ENCODE measurements around the gene TTC39B.
"Not testable (repeated sequence)": the region's sequence is repeated elsewhere in the genome, so short reads cannot be mapped to it uniquely, and the experiment has no call there.

TTC39B gene

DNA sequence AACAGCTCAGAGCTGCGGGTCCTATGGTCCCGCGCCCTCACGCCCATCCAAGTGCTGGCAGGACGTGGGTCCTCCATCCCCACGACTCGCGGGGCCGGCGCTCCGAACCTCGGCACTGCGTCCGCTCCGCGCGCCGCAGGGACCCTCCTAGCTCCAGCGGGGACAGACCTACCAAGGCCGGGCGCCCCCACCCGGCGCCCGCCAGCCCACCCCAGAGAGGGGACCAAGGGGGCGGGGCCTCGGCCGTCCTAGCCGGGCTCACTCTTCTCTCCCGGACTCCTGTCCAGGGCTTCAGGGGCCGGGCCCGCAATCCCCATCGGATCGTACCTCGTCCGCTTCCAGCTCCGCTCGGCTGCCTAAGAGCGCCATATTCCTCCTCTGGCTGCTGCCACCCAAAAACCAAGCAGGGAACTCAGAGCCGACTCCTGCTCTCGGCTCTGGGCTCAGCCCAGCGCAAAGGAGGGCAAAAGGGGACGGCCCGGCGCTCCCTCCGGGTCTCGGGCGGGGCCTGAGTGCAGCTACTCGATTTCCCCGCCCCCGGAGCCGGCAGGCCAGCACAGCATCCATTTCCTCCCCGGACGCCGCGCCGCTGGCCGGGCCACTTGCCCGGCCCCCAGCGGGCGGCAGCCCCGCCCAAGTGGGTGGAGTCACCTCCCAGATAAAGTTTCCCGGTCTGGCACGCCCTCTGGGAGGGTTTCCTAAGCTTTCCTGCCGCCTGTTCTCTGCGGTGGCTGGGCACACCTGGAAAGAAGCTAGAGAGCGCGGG, at the start of gene TTC39B:
Gene TTC39B, minus strand, starts transcription at position 460 of the 766 bp plus-strand sequence. Its CDS starts 91 bp downstream, at position 369.
- ATAC-seq, result peak; percentile 95
- H3K27ac Mint-ChIP-seq, result peak within 1 kb of the TSS; percentile 91
- H3K4me3 Mint-ChIP-seq, result peak within 1 kb of the TSS; percentile 100
- H3K4me1 Mint-ChIP-seq, result peaks cover 32% of the 10 kb centered on the region
- H3K9me3 Mint-ChIP-seq, result no peaks in the 10 kb centered on the region
- no peaks in the 10 kb centered on the region for H3K27me3 Mint-ChIP-seq
- H3K36me3 Mint-ChIP-seq, result no peaks in the 10 kb centered on the region

GRCh38 chr9:15355669-15356068, 48.7 kb upstream of the TTC39B start:
- Mint-ChIP-seq H3K4me3 (no peak overlapping the region), H3K9me3 (no peaks in the 10 kb centered on the region), H3K27me3 (no peaks in the 10 kb centered on the region), H3K27ac (no peak overlapping the region), H3K36me3 (no peaks in the 10 kb centered on the region), H3K4me1 (peaks cover 8% of the 10 kb centered on the region)
- no peak for ATAC-seq

DNA sequence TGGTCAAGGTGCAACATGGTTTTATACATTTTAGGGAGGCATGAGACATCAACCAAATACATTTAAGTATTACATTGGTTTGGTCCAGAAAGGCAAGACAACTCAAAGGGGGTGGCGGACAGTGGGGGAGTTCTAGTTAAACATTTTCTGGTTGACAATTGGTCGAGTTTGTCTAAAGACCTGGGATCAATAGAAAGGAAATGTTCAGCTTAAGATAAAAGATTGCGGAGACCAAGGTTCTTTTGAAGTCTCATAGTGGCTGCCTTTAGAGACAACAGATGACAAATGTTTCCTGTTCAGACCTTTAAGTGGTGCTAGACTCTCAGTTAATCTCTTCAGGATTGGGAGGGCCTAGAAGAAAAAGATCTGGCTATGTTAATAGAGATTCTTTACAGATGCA, 47.7 kb upstream of the TTC39B start:
- peaks cover 8% of the 10 kb centered on the region for H3K4me1 Mint-ChIP-seq

DNA sequence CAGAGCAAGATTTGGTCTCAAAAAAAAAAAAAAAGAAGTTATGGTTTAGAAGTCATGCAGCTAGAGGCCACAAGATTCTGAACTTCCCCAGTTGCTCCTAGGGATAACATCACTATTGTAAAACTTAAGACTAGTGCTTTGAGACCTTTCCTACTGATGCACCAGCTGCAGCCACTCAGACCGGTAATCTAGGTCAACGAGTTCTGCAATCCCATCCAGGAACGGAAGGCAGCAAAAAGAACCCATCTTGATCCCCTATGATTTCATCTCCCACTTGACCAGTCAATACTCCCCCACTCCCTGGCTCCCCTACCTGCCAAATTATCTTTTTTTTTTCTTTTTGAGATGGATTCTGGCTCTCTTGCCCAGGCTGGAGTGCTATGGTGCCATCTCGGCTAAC, 46.9 kb upstream of the TTC39B start:
- no peaks in the 10 kb centered on the region for H3K9me3 Mint-ChIP-seq
- no peak overlapping the region for H3K27ac Mint-ChIP-seq
- no peaks in the 10 kb centered on the region for H3K27me3 Mint-ChIP-seq
- no peak for ATAC-seq
- H3K36me3 Mint-ChIP-seq, result no peaks in the 10 kb centered on the region
- H3K4me3 Mint-ChIP-seq, result no peak overlapping the region
- peaks cover 8% of the 10 kb centered on the region for H3K4me1 Mint-ChIP-seq

More for the DNA sequence above, 47.7 kb upstream of the TTC39B start:
- Mint-ChIP-seq H3K36me3 (no peaks in the 10 kb centered on the region), H3K27ac (no peak overlapping the region), H3K27me3 (no peaks in the 10 kb centered on the region), H3K9me3 (no peaks in the 10 kb centered on the region), H3K4me3 (no peak overlapping the region)
- no peak for ATAC-seq

DNA sequence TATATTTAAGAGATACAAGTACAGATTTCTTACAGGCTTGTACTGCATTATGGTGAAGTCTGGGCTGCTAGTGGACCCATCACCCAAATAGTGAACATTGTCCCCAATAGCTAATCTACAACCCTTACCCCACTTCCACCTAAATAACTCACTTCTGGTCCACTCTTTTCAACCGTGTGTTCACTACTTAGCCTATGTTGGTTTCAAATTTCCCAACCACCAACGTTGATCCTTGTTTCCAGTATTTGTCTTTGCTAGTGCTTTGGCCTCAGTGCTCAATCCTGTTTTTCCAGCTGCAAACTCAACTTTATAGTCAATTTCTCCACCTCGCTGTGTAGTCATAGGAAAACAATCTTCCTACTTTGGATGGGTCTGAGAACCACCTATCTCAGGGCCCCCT, 45.3 kb upstream of the TTC39B start:
- no peaks in the 10 kb centered on the region for H3K9me3 Mint-ChIP-seq
- no peaks in the 10 kb centered on the region for H3K36me3 Mint-ChIP-seq
- H3K4me3 Mint-ChIP-seq, result no peak overlapping the region
- ATAC-seq, result no peak
- no peaks in the 10 kb centered on the region for H3K27me3 Mint-ChIP-seq
- no peak overlapping the region for H3K27ac Mint-ChIP-seq
- peaks cover 5% of the 10 kb centered on the region for H3K4me1 Mint-ChIP-seq

- Mint-ChIP-seq H3K27me3 (no peaks in the 10 kb centered on the region), H3K4me1 (no peaks in the 10 kb centered on the region), H3K4me3 (no peak overlapping the region), H3K36me3 (no peaks in the 10 kb centered on the region), H3K9me3 (no peaks in the 10 kb centered on the region), H3K27ac (no peak overlapping the region)
- no peak for ATAC-seq
Measured at GRCh38 chr9:15349892-15350761, 43.1 kb upstream of the TTC39B start.

GRCh38 chr9:15346837-15347236, 39.8 kb upstream of the TTC39B start:
- Mint-ChIP-seq H3K27ac (no peak overlapping the region), H3K4me1 (no peaks in the 10 kb centered on the region), H3K4me3 (no peak overlapping the region), H3K9me3 (no peaks in the 10 kb centered on the region), H3K36me3 (no peaks in the 10 kb centered on the region), H3K27me3 (peaks cover 11% of the 10 kb centered on the region)
- ATAC-seq, result no peak

DNA sequence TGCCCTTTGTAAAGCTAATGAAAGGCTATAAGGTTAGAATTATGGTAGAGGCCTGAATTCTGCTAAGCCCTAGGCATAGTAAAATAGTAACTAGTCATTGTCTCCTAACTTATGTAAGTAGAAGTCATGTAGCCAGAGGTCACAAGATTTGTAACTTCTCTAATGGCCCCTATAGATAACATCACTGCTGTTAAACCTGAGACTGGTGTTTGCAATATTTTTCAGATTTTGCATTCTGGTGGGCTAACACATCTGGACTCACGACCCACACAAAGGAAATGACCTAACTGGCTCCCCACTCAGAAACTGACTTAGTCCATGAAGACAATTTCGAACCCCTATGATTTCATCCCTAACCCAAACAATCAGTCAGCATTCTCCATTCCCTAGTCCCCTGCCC, 37.2 kb upstream of the TTC39B start:
- no peaks in the 10 kb centered on the region for H3K4me1 Mint-ChIP-seq
- no peaks in the 10 kb centered on the region for H3K36me3 Mint-ChIP-seq
- H3K27ac Mint-ChIP-seq, result no peak overlapping the region
- peaks cover 20% of the 10 kb centered on the region for H3K27me3 Mint-ChIP-seq
- no peak overlapping the region for H3K4me3 Mint-ChIP-seq
- ATAC-seq, result no peak
- H3K9me3 Mint-ChIP-seq, result peaks cover 3% of the 10 kb centered on the region

GRCh38 chr9:15333376-15333881, 26.4 kb upstream of the TTC39B start:
- Mint-ChIP-seq H3K9me3 (no peaks in the 10 kb centered on the region), H3K36me3 (no peaks in the 10 kb centered on the region), H3K4me3 (no peak overlapping the region), H3K27ac (no peak overlapping the region), H3K4me1 (no peaks in the 10 kb centered on the region), H3K27me3 (peaks cover 11% of the 10 kb centered on the region)
- no peak for ATAC-seq

- Mint-ChIP-seq H3K4me1 (no peaks in the 10 kb centered on the region), H3K36me3 (no peaks in the 10 kb centered on the region), H3K27ac (no peak overlapping the region), H3K9me3 (no peaks in the 10 kb centered on the region), H3K27me3 (peaks cover 11% of the 10 kb centered on the region), H3K4me3 (no peak overlapping the region)
- ATAC-seq, result no peak
Measured at GRCh38 chr9:15332939-15333338, 25.9 kb upstream of the TTC39B start.

DNA sequence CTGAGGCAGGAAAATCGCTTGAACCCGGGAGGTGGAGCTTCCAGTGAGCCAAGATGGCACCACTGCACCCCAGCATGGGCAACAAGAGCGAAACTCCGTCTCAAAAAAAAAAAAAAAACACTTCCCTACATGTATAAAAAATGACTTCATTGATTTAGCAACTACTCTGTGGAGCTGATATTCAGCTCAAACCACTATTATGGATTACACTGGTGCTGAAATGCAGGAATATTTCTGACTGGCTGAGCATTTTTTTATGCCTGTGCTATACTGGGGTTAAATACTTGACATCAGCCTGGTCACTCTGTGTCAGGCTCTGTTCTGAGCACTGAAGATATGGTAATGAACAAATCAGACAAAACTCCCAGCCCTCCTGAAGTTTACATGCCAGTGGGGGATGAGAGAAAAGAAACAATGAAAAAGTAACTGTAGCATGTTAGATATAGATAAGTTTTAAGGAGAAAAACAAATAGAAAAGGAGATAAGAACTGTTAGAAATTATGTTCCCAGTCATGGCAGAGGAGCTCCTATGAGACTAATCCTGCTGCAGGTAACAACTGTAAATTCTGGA, 22.6 kb upstream of the TTC39B start:
- H3K27ac Mint-ChIP-seq, result no peak overlapping the region
- H3K36me3 Mint-ChIP-seq, result no peaks in the 10 kb centered on the region
- no peak for ATAC-seq
- no peaks in the 10 kb centered on the region for H3K4me1 Mint-ChIP-seq
- no peaks in the 10 kb centered on the region for H3K9me3 Mint-ChIP-seq
- peaks cover 11% of the 10 kb centered on the region for H3K27me3 Mint-ChIP-seq
- no peak overlapping the region for H3K4me3 Mint-ChIP-seq

DNA sequence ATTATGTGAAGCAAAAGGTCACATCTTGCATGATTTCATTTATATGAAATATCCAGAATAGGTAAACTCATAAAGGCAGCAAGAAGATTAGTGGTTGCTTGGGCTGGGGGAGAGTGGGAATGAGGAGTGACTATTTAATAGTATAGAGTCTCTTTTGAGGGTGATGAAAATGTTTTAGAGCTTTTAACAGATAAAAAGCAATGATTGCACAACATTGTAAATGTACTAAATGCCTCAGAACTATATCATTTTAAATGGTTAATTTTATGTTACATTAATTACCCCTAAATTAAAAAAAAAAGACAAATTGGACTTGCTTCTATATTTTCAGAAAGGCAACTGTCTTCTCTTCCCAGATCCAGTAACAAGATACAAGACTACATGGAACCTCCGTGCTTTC, 21.9 kb upstream of the TTC39B start:
- Mint-ChIP-seq H3K36me3 (no peaks in the 10 kb centered on the region), H3K27me3 (peaks cover 11% of the 10 kb centered on the region), H3K4me1 (no peaks in the 10 kb centered on the region), H3K4me3 (no peak overlapping the region), H3K9me3 (peaks cover 4% of the 10 kb centered on the region), H3K27ac (no peak overlapping the region)
- no peak for ATAC-seq

DNA sequence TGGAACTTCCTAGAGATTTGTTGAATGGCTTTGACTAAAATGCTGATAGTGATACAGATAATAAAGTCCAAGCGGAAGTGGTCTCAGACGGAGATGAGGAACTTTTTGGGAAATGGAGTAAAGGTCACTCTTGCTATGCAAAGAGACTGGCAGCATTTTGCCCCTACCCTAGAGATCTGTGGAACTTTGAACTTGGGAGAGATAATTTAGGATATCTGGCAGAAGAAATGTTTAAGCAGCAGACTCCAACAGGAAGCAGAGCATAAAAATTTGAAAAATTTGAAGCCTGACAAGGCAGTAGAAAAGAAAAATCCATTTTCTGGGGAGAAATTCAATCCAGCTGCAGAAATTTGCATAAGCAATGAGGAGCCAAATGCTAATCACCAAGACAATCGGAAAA, 15.7 kb upstream of the TTC39B start:
- H3K4me3 Mint-ChIP-seq, H3K27me3 Mint-ChIP-seq, ATAC-seq, H3K4me1 Mint-ChIP-seq, H3K36me3 Mint-ChIP-seq, H3K27ac Mint-ChIP-seq: not testable (repeated sequence)
- H3K9me3 Mint-ChIP-seq, result peaks cover 11% of the 10 kb centered on the region

- peaks cover 11% of the 10 kb centered on the region for H3K9me3 Mint-ChIP-seq
- not testable (repeated sequence) for H3K27ac Mint-ChIP-seq, H3K36me3 Mint-ChIP-seq, H3K4me3 Mint-ChIP-seq, H3K27me3 Mint-ChIP-seq, H3K4me1 Mint-ChIP-seq, ATAC-seq
Measured at GRCh38 chr9:15319661-15320060, 12.6 kb upstream of the TTC39B start.

DNA sequence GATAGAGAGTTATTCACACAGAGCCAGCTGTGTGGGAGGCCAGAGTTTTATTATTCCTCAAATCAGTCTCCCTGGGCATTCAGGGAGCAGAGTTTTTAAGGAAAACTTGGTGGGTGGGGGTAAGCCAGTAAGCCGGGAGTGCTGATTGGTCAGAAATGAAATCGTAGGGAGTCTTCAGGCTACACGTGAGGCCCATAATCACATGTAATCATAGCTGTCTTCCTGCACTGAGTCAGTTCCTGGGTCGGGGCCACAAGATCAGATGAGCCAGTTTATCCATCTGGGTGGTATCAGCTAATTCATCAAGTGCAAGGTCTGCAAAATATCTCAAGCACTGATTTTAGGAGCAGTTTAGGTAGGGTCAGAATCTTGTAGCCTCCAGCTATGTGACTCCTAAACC, 10.8 kb upstream of the TTC39B start:
- Mint-ChIP-seq H3K36me3 (peaks cover 7% of the 10 kb centered on the region), H3K9me3 (peaks cover 8% of the 10 kb centered on the region), H3K27me3 (peaks cover 7% of the 10 kb centered on the region), H3K4me1 (no peaks in the 10 kb centered on the region), H3K27ac (no peak overlapping the region), H3K4me3 (no peak overlapping the region)
- ATAC-seq, result no peak
